ENCODE measurements around the gene GPR162.

The GPR162 gene, protein sequence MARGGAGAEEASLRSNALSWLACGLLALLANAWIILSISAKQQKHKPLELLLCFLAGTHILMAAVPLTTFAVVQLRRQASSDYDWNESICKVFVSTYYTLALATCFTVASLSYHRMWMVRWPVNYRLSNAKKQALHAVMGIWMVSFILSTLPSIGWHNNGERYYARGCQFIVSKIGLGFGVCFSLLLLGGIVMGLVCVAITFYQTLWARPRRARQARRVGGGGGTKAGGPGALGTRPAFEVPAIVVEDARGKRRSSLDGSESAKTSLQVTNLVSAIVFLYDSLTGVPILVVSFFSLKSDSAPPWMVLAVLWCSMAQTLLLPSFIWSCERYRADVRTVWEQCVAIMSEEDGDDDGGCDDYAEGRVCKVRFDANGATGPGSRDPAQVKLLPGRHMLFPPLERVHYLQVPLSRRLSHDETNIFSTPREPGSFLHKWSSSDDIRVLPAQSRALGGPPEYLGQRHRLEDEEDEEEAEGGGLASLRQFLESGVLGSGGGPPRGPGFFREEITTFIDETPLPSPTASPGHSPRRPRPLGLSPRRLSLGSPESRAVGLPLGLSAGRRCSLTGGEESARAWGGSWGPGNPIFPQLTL

DNA sequence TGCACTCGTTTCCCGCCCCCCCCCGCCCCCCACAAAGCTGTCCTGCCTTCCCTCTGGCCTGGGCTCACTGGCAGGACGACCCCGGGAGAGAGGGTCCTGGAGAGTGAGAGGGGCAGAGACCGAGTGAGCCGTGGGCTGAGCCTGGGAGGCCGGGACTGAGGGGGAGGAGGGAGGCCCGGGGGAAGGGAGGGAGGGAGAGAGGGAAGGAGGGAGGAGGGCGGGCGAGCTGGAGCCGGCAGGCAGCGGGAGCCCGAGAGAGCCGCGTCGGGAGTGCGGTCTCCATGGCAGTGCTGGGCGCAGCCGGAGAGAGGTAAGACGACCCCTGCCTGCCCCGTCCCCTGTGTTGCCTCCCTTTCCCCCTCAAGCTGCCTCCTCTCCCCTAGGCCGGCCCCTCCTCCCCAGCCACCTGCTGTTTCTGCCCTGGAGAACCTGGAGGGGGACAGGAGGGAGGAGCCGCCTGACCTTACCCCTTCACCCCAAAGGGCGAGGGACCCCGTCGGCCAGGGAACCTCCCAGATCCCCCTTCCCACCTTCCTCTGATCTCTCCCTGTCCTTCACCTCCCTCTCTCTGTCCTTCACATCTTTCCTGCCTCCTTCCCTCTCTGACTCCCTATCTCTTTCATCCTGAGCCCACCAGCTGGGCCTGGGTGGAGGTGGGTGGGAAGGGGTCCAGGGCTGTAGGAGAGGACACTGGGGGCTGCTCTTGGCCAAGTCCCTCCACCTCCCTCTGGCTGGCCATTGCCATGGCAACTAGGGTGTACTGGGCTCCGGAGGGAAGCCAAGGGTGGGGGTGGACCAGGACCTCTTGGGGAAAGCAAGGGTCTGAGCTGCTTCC lies at the start of gene GPR162:
Gene GPR162 (plus strand): TSS at position 231 of the 835 bp plus-strand sequence. CDS start 2,078 bp downstream, outside the sequence.
- POLR2A ChIA-PET, result interaction anchor here (0.8 to 1.5 kb wide), 6 partner anchors 9 to 131 kb away, joined by 3 to 14 read pairs (median 4); partner anchors contain the start of genes COPS7A, MLF2 and PTMS
- TF ChIP-seq, protein P1, sequence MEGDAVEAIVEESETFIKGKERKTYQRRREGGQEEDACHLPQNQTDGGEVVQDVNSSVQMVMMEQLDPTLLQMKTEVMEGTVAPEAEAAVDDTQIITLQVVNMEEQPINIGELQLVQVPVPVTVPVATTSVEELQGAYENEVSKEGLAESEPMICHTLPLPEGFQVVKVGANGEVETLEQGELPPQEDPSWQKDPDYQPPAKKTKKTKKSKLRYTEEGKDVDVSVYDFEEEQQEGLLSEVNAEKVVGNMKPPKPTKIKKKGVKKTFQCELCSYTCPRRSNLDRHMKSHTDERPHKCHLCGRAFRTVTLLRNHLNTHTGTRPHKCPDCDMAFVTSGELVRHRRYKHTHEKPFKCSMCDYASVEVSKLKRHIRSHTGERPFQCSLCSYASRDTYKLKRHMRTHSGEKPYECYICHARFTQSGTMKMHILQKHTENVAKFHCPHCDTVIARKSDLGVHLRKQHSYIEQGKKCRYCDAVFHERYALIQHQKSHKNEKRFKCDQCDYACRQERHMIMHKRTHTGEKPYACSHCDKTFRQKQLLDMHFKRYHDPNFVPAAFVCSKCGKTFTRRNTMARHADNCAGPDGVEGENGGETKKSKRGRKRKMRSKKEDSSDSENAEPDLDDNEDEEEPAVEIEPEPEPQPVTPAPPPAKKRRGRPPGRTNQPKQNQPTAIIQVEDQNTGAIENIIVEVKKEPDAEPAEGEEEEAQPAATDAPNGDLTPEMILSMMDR (IDR thresholded peaks at IDR 0.05; ENCODE audit: insufficient read depth, low read length, missing control alignments), result no peak
- no peak for DNase-seq (ENCODE audit: low read depth, low spot score)
- CTCF ChIA-PET, result interaction anchor here (0.7 to 17.9 kb wide), 10 partner anchors 11 to 201 kb away, joined by 3 to 316 read pairs (median 12); partner anchors contain the start of genes CDCA3, GNB3, MLF2 and PTMS
- H3K4me3 ChIP-seq (ENCODE audit: low read depth, low read length), result peak within 1 kb of the TSS; percentile 62

DNA sequence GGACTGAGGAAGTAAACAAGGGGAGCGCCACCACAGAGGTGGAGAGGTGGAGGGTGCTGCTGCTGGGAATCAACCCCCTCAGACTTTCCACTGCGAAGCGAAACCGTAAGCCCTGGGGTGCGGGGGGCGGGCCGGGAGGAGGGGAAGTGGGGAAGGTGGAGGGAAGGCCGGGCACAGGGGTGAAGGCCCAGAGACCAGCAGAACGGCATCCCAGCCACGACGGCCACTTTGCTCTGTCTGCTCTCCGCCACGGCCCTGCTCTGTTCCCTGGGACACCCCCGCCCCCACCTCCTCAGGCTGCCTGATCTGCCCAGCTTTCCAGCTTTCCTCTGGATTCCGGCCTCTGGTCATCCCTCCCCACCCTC lies 49.3 kb upstream of the GPR162 start, which contains the start of gene LAG3:
Gene LAG3 (plus strand): TSS at position 190 of the 365 bp plus-strand sequence. CDS start 333 bp downstream, outside the sequence.
- ChIA-PET CTCF (interaction anchor here (0.7 to 8.7 kb wide), 4 partner anchors 7 to 21 kb away, joined by 4 to 222 read pairs (median 70); partner anchors contain the start of gene MLF2), POLR2A (interaction anchor here (1.0 to 1.7 kb wide), 2 partner anchors 19 to 83 kb away, joined by 3 to 5 read pairs; partner anchors contain the start of genes MLF2 and ZNF384)
- TF ChIP-seq, protein P1 (IDR thresholded peaks at IDR 0.05; ENCODE audit: insufficient read depth, low read length, missing control alignments), result no peak
- no peak for DNase-seq (ENCODE audit: low read depth, low spot score)
- H3K4me3 ChIP-seq (ENCODE audit: low read depth, low read length), result no peak within 1 kb of the TSS

DNA sequence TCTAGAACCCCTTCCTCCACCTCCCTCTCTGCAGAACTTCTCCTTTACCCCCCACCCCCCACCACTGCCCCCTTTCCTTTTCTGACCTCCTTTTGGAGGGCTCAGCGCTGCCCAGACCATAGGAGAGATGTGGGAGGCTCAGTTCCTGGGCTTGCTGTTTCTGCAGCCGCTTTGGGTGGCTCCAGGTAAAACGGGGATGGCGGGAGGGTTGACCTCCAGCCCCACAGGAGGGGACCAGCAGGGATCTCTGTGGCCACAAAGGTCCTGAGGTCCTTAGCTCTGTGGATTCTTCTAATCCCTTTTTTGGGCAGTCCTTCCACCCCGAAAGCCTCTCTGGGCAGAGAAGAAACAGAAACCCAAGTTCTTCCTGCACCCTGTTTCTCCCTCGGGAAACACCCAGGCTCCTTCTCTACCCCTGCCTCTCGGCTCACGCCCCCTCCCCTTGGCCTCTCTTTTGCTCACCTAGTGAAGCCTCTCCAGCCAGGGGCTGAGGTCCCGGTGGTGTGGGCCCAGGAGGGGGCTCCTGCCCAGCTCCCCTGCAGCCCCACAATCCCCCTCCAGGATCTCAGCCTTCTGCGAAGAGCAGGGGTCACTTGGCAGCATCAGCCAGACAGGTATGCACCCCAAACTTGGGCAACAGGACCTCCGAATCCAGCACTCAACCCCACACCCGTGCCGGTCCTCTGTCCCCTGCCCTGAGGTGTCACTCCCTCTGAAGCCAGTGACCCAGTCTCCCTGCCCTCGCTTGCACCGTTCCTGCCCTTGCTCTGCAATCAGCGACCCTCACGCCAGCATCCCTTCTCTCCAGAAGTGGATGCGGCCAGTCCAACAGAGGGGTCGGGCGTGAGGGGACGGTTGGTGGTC lies 48.7 kb upstream of the GPR162 start:
- POLR2A ChIA-PET, result interaction anchor here (1.7 kb wide), 1 partner anchor 20 kb away, joined by 5 read pairs; the partner anchor contains the start of gene MLF2
- no peak for DNase-seq (ENCODE audit: low read depth, low spot score)
- CTCF ChIA-PET, result interaction anchor here (1.5 to 12.1 kb wide), 3 partner anchors 14 to 22 kb away, joined by 5 to 272 read pairs (median 222); partner anchors contain the start of gene MLF2
- no peak overlapping the region for H3K4me3 ChIP-seq (ENCODE audit: low read depth, low read length)
- TF ChIP-seq, protein P1 (IDR thresholded peaks at IDR 0.05; ENCODE audit: insufficient read depth, low read length, missing control alignments), result no peak

DNA sequence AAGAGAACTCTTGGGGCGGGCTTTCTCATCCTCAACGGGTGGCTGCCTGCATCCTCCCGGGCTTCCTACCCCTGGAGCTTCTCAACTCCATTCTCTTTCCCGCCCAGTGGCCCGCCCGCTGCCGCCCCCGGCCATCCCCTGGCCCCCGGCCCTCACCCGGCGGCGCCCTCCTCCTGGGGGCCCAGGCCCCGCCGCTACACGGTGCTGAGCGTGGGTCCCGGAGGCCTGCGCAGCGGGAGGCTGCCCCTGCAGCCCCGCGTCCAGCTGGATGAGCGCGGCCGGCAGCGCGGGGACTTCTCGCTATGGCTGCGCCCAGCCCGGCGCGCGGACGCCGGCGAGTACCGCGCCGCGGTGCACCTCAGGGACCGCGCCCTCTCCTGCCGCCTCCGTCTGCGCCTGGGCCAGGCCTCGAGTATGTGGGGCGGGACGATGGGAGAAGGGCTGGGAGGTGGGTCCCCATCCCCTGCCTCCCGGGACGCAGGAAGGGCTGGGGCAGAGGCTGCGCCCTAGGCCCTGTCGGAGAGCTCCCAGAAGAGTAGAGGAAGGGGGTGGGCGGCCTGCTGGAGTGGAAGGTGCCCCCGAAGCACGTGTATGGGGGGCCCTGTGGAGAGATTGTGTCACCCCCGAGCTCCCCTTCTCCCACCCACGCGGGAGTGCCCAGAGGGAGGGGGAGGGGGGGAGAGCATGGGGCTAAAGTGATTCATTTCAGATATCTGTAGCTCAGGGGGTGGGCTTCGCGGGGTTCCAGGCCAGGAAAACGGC lies 47.9 kb upstream of the GPR162 start:
- H3K4me3 ChIP-seq (ENCODE audit: low read depth, low read length), result no peak overlapping the region
- DNase-seq (ENCODE audit: low read depth, low spot score), result no peak
- ChIA-PET CTCF (interaction anchor here (0.9 to 12.1 kb wide), 6 partner anchors 5 to 216 kb away, joined by 3 to 272 read pairs (median 4); partner anchors contain the start of genes MLF2 and PTMS), POLR2A (interaction anchor here (1.0 kb wide), 2 partner anchors 8 to 21 kb away, joined by 3 read pairs; partner anchors contain the start of genes MLF2 and PTMS)
- TF ChIP-seq, protein P1 (IDR thresholded peaks at IDR 0.05; ENCODE audit: insufficient read depth, low read length, missing control alignments), result no peak
